ENCODE results near the gene RAB3B. TPM values are rescaled to one million over a fixed set of nuclear protein-coding genes. Genes with fewer than 3 reads are reported as not detected.
A peak's percentile ranks its signal among the peaks of the same experiment; 100 is the strongest.

Gene RAB3B
- total RNA-seq, 3 donors from 2014 or later, result 3.5 to 5.6 (median 3.6) TPM

- no peak for ATAC-seq
- Histone ChIP-seq H3K4me3 (no peak overlapping the region), H3K4me1 (ENCODE audit: low read depth) (no peaks in the 10 kb centered on the region), H3K36me3 (ENCODE audit: low read depth) (no peaks in the 10 kb centered on the region), H3K9me3 (no peaks in the 10 kb centered on the region)
- no peak for DNase-seq
- TF ChIP-seq, protein P1, sequence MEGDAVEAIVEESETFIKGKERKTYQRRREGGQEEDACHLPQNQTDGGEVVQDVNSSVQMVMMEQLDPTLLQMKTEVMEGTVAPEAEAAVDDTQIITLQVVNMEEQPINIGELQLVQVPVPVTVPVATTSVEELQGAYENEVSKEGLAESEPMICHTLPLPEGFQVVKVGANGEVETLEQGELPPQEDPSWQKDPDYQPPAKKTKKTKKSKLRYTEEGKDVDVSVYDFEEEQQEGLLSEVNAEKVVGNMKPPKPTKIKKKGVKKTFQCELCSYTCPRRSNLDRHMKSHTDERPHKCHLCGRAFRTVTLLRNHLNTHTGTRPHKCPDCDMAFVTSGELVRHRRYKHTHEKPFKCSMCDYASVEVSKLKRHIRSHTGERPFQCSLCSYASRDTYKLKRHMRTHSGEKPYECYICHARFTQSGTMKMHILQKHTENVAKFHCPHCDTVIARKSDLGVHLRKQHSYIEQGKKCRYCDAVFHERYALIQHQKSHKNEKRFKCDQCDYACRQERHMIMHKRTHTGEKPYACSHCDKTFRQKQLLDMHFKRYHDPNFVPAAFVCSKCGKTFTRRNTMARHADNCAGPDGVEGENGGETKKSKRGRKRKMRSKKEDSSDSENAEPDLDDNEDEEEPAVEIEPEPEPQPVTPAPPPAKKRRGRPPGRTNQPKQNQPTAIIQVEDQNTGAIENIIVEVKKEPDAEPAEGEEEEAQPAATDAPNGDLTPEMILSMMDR (IDR thresholded peaks at IDR 0.05), result no peak
- intact Hi-C loops (cut with DNase I, micrococcal nuclease), result no loop called here
Measured at GRCh38 chr1:51982161-51982560, 8.3 kb downstream of the RAB3B start.

DNA sequence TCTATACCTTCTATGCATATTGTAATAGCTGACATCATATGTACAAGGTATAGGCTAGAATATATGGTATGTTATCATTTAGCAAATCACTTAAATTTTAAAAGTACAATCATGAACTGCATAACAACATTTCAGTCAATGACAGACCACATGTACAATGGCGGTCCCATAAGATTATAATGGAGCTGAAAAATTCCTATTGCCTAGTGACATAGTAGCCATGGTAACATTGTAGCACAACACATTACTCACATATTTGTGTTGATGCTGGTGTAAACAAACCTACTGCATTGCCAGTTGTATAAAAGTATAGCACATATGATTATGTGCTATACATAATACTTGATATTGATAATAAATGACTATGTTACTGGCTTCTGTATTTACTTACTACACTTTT, 8.9 kb downstream of the RAB3B start:
- ATAC-seq (no peak), DNase-seq (no peak)
- intact Hi-C loops (cut with DNase I, micrococcal nuclease), result no loop called here
- H3K4me1 ChIP-seq (ENCODE audit: low read depth), result no peaks in the 10 kb centered on the region
- TF ChIP-seq, protein P1 (IDR thresholded peaks at IDR 0.05), result no peak
- no peaks in the 10 kb centered on the region for H3K36me3 ChIP-seq (ENCODE audit: low read depth)
- H3K4me3 ChIP-seq, result no peak overlapping the region
- H3K9me3 ChIP-seq, result no peaks in the 10 kb centered on the region

DNA sequence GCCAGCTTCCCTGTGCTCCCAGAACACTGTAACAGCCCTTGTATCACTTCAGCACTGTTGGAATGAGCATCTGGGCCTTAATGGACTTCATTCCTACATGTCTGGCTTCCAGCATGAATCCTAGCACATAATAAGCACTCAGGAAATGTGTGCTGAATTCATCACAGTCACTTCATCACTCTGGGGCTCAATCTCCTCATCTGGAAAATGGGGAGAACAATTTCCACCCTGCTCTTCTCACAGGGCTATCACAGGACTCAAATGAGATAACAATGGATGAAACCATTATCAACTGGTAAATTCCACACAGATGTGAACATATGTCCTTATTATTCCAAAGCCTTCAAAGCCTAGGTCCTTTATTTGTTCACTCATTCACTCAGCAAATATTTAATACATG, 12.4 kb downstream of the RAB3B start:
- TF ChIP-seq, protein P1 (IDR thresholded peaks at IDR 0.05), result no peak
- intact Hi-C loops (cut with DNase I, micrococcal nuclease), result no loop called here
- H3K36me3 ChIP-seq (ENCODE audit: low read depth), result no peaks in the 10 kb centered on the region

DNA sequence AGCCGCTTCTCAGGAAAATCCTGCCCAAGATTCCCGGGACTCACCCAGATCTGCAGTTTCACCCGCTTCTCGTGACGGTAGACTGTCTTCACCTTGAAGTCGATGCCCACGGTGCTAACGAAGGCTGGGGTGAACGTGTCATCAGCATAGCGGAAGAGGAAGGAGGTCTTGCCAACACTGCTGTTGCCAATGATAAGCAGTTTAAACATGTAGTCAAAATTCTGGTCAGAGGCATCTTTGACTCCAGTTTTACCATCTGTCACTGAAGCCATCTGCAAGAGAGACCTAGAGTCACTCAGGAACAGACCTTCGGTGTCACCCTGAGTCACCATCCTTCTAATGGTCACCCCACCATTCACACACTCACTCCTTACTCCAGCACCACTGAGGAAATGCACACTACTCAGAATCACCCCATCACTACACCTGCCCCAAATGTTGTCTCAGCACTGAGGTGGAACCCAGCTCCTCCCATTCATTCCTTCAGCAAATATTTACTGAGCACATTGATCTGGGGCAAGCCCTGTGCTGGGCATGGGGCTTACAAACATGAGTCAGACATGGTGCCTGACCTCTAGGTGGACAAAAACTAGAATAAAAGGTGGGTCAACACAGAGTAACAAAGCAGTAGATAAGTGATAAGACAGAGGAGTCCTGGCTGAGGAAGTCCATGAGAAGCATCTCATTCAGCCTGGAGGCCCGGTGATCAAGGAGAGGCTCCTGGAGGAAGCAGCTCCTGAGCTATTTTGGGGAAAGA, 13.5 kb downstream of the RAB3B start:
- Histone ChIP-seq H3K36me3 (ENCODE audit: low read depth) (no peaks in the 10 kb centered on the region), H3K4me1 (ENCODE audit: low read depth) (no peaks in the 10 kb centered on the region), H3K9me3 (no peaks in the 10 kb centered on the region), H3K4me3 (no peak overlapping the region)
- intact Hi-C loops (cut with DNase I, micrococcal nuclease), result no loop called here
- DNase-seq, result no peak
- peak; percentile 86 for ATAC-seq
- TF ChIP-seq, protein P1 (IDR thresholded peaks at IDR 0.05), result no peak

More for the DNA sequence above, 12.4 kb downstream of the RAB3B start:
- ATAC-seq, result no peak
- Histone ChIP-seq H3K4me3 (no peak overlapping the region), H3K9me3 (no peaks in the 10 kb centered on the region), H3K4me1 (ENCODE audit: low read depth) (no peaks in the 10 kb centered on the region)
- no peak for DNase-seq

- intact Hi-C loops (cut with DNase I, micrococcal nuclease), result no loop called here
- TF ChIP-seq, protein P1 (IDR thresholded peaks at IDR 0.05), result no peak
- DNase-seq (no peak), ATAC-seq (no peak)
- H3K4me3 ChIP-seq, result no peak overlapping the region
- no peaks in the 10 kb centered on the region for H3K36me3 ChIP-seq (ENCODE audit: low read depth)
- no peaks in the 10 kb centered on the region for H3K9me3 ChIP-seq
- no peaks in the 10 kb centered on the region for H3K4me1 ChIP-seq (ENCODE audit: low read depth)
Measured at GRCh38 chr1:51973587-51974474, 16.7 kb downstream of the RAB3B start.
